Aorta (tissue), 5 donors: ENCODE data around the gene PLCG2. TPM values are rescaled to one million over a fixed set of nuclear protein-coding genes. Genes with fewer than 3 reads are reported as not detected.
A peak's percentile ranks its signal among the peaks of the same experiment; 100 is the strongest.

Experiments
- ATAC-seq: fragments of 200-7000 bp; cut with Tn5 transposase; one replicate; pipeline ENCODE4 v1.9.1; 2022; ENCODE audit warnings: moderate library complexity; ENCODE audit not compliant: low FRiP score
- DNase-seq, 2 donors: peaks; one replicate each; pipeline ENCODE4 v3.0.0-alpha.2; 2020
- H3K27ac ChIP-seq, 2 donors: one replicate each; pipeline ENCODE4 v1.5.1; 2013; ENCODE audit warnings: low read length in 2 of 2, mild to moderate bottlenecking in 2 of 2, moderate library complexity in 2 of 2, control low read depth in 1 of 2, inconsistent platforms in 1 of 2, low read depth in 1 of 2
- H3K27me3 ChIP-seq, 2 donors: one replicate each; pipeline ENCODE4 v1.6.1; 2013; ENCODE audit warnings: control low read depth in 1 of 2, low read length in 1 of 2, mild to moderate bottlenecking in 1 of 2, moderate library complexity in 1 of 2; ENCODE audit not compliant: insufficient read depth in 2 of 2, control insufficient read depth in 1 of 2
- H3K36me3 ChIP-seq, 2 donors: one replicate each; pipeline ENCODE4 v1.6.1; 2013; ENCODE audit warnings: control low read depth in 1 of 2, low read length in 1 of 2, mild to moderate bottlenecking in 1 of 2; ENCODE audit not compliant: insufficient read depth in 2 of 2, control insufficient read depth in 1 of 2
- H3K4me1 ChIP-seq, 2 donors: one replicate each; pipeline ENCODE4 v1.6.1; 2013; ENCODE audit warnings: low read length in 2 of 2, control low read depth in 1 of 2, mild to moderate bottlenecking in 1 of 2, moderate library complexity in 1 of 2; ENCODE audit not compliant: insufficient read depth in 2 of 2, control insufficient read depth in 1 of 2
- H3K4me3 ChIP-seq, 2 donors: one replicate each; pipeline ENCODE4 v1.5.1; 2013; ENCODE audit warnings: low read length in 2 of 2, control low read depth in 1 of 2, mild to moderate bottlenecking in 1 of 2
- H3K9me3 ChIP-seq: one replicate; pipeline ENCODE4 v1.6.1; 2013; ENCODE audit warnings: mild to moderate bottlenecking, low read length; ENCODE audit not compliant: control insufficient read depth
- WGBS, 2 donors: extraction: QIAGEN DNeasy Blood & Tissue Kit; methylation state at CpG; one replicate each; pipeline ENCODE4 v1.1.7; 2013; 5-methylcytosine and 5-hydroxymethylcytosine counted together
- intact Hi-C, 2 donors: fragments of 100-400 bp; cut with DNase I; formaldehyde crosslinking; loops; one replicate each; pipeline versions ENCODE4 v1.14.2 to v1.15.0; 2022
- polyA plus RNA-seq, 2 donors: library from polyadenylated mRNA; stranded (reverse); fragments of 200-250 nt; gene quantifications; one replicate each; pipeline ENCODE4 v1.2.3, GENCODE V29; 2013
- total RNA-seq, 2 donors: library from RNA; stranded (reverse); fragmentation: NEBNext Ultra II Directional; extraction: Animal tissue kit (Norgen Biotek cat#: 25700); gene quantifications; one replicate each; pipeline ENCODE4 v1.2.1, GENCODE V29; 2021
- donor health status: healthy with polysubstance abuse.
- donor health status: Bipolar disorder and iron deficiency.
- donor health status: DM: no; HTN: no; CAD: no.
- donor health status: DM: no; HTN: no; CAD: no.
- donor health status: DM: yes; HTN: yes; CAD: no.

The PLCG2 gene
- total and polyA plus RNA-seq, 4 donors: 2.5 to 48.4 (median 12.1) TPM

DNA sequence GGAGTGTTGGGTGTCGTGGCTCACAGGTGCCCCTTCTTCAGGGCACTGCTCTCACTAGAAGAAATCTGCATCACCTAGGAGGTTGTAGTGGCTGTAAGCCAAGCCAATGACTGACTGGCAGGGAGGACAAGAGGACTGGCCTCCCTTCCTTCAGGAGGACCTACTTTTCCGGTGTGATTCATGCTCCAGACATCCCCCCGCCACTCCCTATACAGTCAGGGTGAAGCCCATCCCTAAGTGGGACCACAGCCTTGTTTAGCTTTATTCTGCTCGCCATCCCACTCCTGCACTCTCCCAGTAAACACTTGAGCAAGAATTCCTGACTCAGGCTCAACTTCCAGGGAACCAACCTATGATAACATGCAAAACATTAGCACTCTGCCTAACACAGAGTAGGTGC is 67.0 kb downstream of the PLCG2 start:
- no peak overlapping the region for H3K27ac ChIP-seq
- ATAC-seq: no peak
- no peaks in the 10 kb centered on the region for H3K4me1 ChIP-seq
- no peaks in the 10 kb centered on the region for H3K36me3 ChIP-seq
- no peaks in the 10 kb centered on the region for H3K27me3 ChIP-seq
- H3K9me3 ChIP-seq: peaks cover 6% of the 10 kb centered on the region
- DNase-seq: no peak
- H3K4me3 ChIP-seq: no peak overlapping the region
- intact Hi-C loops: no loop called here
- 73 to 76% methylated on average over 4 of the region's 4 CpGs for WGBS, 2 donors

GRCh38 chr16:81848306-81848853 is 69.3 kb downstream of the PLCG2 start:
- no peaks in the 10 kb centered on the region for H3K36me3 ChIP-seq
- peaks cover 6% of the 10 kb centered on the region for H3K9me3 ChIP-seq
- no peak overlapping the region for H3K27ac ChIP-seq
- H3K27me3 ChIP-seq: no peaks in the 10 kb centered on the region
- DNase-seq (no peak), ATAC-seq (no peak)
- WGBS, 2 donors: 66 to 68% methylated on average over 4 of the region's 4 CpGs
- no peak overlapping the region for H3K4me3 ChIP-seq
- intact Hi-C loops: no loop called here
- H3K4me1 ChIP-seq: no peaks in the 10 kb centered on the region

GRCh38 chr16:81850197-81850944 is 71.3 kb downstream of the PLCG2 start:
- WGBS, 2 donors: 43 to 50% methylated on average over 10 of the region's 10 CpGs

GRCh38 chr16:81852347-81852746 is 73.3 kb downstream of the PLCG2 start:
- no peaks in the 10 kb centered on the region for H3K9me3 ChIP-seq
- DNase-seq: no peak
- no peak overlapping the region for H3K4me3 ChIP-seq
- H3K27ac ChIP-seq: no peak overlapping the region
- ATAC-seq: no peak
- intact Hi-C loops: no loop called here
- no peaks in the 10 kb centered on the region for H3K4me1 ChIP-seq
- H3K36me3 ChIP-seq: no peaks in the 10 kb centered on the region
- no peaks in the 10 kb centered on the region for H3K27me3 ChIP-seq
- WGBS, 2 donors: 75 to 84% methylated on average over 2 of the region's 2 CpGs

More at GRCh38 chr16:81850197-81850944, 71.3 kb downstream of the PLCG2 start:
- H3K27ac ChIP-seq: no peak overlapping the region
- H3K4me1 ChIP-seq: no peaks in the 10 kb centered on the region
- H3K36me3 ChIP-seq: no peaks in the 10 kb centered on the region
- ATAC-seq (no peak), DNase-seq (no peak)
- H3K9me3 ChIP-seq: peaks cover 6% of the 10 kb centered on the region
- no peak overlapping the region for H3K4me3 ChIP-seq
- intact Hi-C loops: no loop called here
- H3K27me3 ChIP-seq: no peaks in the 10 kb centered on the region

- H3K4me1 ChIP-seq: no peaks in the 10 kb centered on the region
- H3K9me3 ChIP-seq: peaks cover 2% of the 10 kb centered on the region
- no peak for DNase-seq
- H3K36me3 ChIP-seq: no peaks in the 10 kb centered on the region
- ATAC-seq: no peak
- H3K27ac ChIP-seq: no peak overlapping the region
- WGBS, 2 donors: 70 to 78% methylated on average over 8 of the region's 8 CpGs
- intact Hi-C loops: no loop called here
- no peaks in the 10 kb centered on the region for H3K27me3 ChIP-seq
- no peak overlapping the region for H3K4me3 ChIP-seq
Observed at GRCh38 chr16:81855552-81856153, 76.6 kb downstream of the PLCG2 start.

GRCh38 chr16:81860287-81861266 is 81.5 kb downstream of the PLCG2 start:
- no peak overlapping the region for H3K4me3 ChIP-seq
- H3K36me3 ChIP-seq: no peaks in the 10 kb centered on the region
- no peaks in the 10 kb centered on the region for H3K27me3 ChIP-seq
- WGBS, 2 donors: 80 to 81% methylated on average over 18 of the region's 18 CpGs
- H3K4me1 ChIP-seq: no peaks in the 10 kb centered on the region
- peaks cover 4% of the 10 kb centered on the region for H3K9me3 ChIP-seq
- no peak for ATAC-seq
- DNase-seq: no peak
- intact Hi-C loops: no loop called here
- H3K27ac ChIP-seq: no peak overlapping the region

DNA sequence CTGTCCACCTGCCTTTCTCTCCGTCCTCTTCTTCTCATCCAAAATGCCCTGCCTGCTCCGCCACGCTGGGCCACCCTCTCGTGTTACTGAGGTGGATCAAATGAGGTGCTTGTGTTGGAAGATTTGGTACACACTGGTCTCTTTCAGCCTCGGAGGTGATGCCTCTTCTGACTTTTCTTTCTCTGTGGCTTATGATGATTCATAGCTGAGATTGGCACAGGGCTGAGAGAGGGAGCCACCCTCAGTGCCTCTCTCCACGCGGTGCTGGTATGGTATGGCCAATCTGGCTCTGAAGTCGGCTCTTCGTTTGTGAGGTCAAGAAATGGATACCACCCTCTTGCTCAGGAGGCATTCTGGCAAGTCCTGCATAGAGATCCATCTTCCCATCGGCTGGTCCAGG is 82.4 kb downstream of the PLCG2 start:
- no peak overlapping the region for H3K27ac ChIP-seq
- no peak overlapping the region for H3K4me3 ChIP-seq
- no peaks in the 10 kb centered on the region for H3K27me3 ChIP-seq
- peak; percentile 47 for ATAC-seq
- no peaks in the 10 kb centered on the region for H3K36me3 ChIP-seq
- intact Hi-C loops: no loop called here
- no peak for DNase-seq
- peaks cover 4% of the 10 kb centered on the region for H3K9me3 ChIP-seq
- H3K4me1 ChIP-seq: no peaks in the 10 kb centered on the region
- WGBS, 2 donors: 64% methylated on average over 10 of the region's 10 CpGs

- Histone ChIP-seq H3K9me3 (peaks cover 4% of the 10 kb centered on the region), H3K4me1 (no peaks in the 10 kb centered on the region), H3K4me3 (no peak overlapping the region), H3K27ac (no peak overlapping the region), H3K27me3 (no peaks in the 10 kb centered on the region), H3K36me3 (no peaks in the 10 kb centered on the region)
- 10 to 12% methylated on average over 7 of the region's 7 CpGs for WGBS, 2 donors
- DNase-seq: no peak
- ATAC-seq: peak; percentile 77
- intact Hi-C loops: no loop called here
Observed at GRCh38 chr16:81861915-81862314, 82.8 kb downstream of the PLCG2 start.
